K562 (cell line): Measurements from ENCODE around the gene NKX1-2. TPM values are rescaled to one million over a fixed set of nuclear protein-coding genes. Genes with fewer than 3 reads are reported as not detected.

Source experiments
- ATAC-seq: fragments of 200-7000 bp; cut with Tn5 transposase; 3 replicates; pipeline ENCODE4 v1.9.1; 2020; ENCODE audit warnings: moderate library complexity
- BruUV-seq: library from RNA; stranded (reverse); fragments of 400-500 nt; replicated peaks from 2 replicates; lab custom pipeline; 2021; lab: Mats Ljungman, UMichigan
- CTCF ChIA-PET: fragments of 300-600 bp; formaldehyde crosslinking; extraction: SDS; loops from one replicate; lab custom pipeline; 2021; ENCODE audit warnings: low intra/inter-chr PET ratio; lab: Yijun Ruan, JAX
- POLR2A ChIA-PET: fragments of 300-600, 350-650 bp; sonication (Branson Sonifier 250); formaldehyde crosslinking; extraction: SDS; loops from one replicate; lab custom pipeline; 2021; ENCODE audit warnings: antibody characterized with exemption, inconsistent platforms; lab: Yijun Ruan, JAX
- DNase-seq, 4 experiments: peaks; one replicate each; pipeline versions ENCODE4 v3.0.0 to v3.0.0-alpha.2; 2011 to 2018; ENCODE audit warnings: low spot score in 3 of 4, mixed read lengths in 3 of 4; ENCODE audit errors: extremely low read depth in 1 of 4
- FAIRE-seq: peaks from 2 replicates; lab custom pipeline; 2011; peaks lifted over from hg19 to GRCh38; lab: Jason Lieb, UNC
- H2AFZ ChIP-seq: 2 replicates; pipeline ENCODE4 v1.6.0; 2011; ENCODE audit warnings: low read depth, low read length, control low read depth, inconsistent platforms
- H3K27ac ChIP-seq: fragments of 200-600 bp; 3 replicates; pipeline ENCODE4 v1.8.0; 2011; ENCODE audit warnings: low read depth, mild to moderate bottlenecking, control low read depth, inconsistent platforms, low read length, moderate library complexity, mixed read lengths; ENCODE audit errors: extremely low read depth
- H3K27me3 ChIP-seq, 2 experiments: fragments of 300-600 bp in 1 of 2; 2 replicates in 1 of 2; 3 replicates in 1 of 2; pipeline versions ENCODE4 v1.6.0 to v1.8.0; 2011; ENCODE audit warnings: inconsistent platforms in 2 of 2, low read length in 2 of 2, mild to moderate bottlenecking in 1 of 2, mixed read lengths in 1 of 2, moderate library complexity in 1 of 2; ENCODE audit not compliant: control insufficient read depth in 2 of 2, insufficient read depth in 2 of 2
- H3K36me3 ChIP-seq: fragments of 300-600 bp; 3 replicates; pipeline ENCODE4 v1.8.0; 2011; ENCODE audit warnings: mild to moderate bottlenecking, low read length, inconsistent platforms; ENCODE audit not compliant: control insufficient read depth, insufficient read depth
- H3K4me1 ChIP-seq, 2 experiments: fragments of 200-600 bp in 1 of 2; replicated peaks in 1 of 2; 2 replicates in 1 of 2; 3 replicates in 1 of 2; pipeline versions ENCODE4 v1.5.1 to v1.8.0; 2011; ENCODE audit warnings: inconsistent platforms in 2 of 2, low read length in 2 of 2, mild to moderate bottlenecking in 1 of 2, mixed read lengths in 1 of 2, moderate library complexity in 1 of 2; ENCODE audit not compliant: control insufficient read depth in 2 of 2, insufficient read depth in 2 of 2
- H3K4me2 ChIP-seq: 2 replicates; pipeline ENCODE4 v1.6.1; 2011; ENCODE audit warnings: low read length, control low read depth, inconsistent platforms, mixed read lengths; ENCODE audit not compliant: insufficient read depth
- H3K4me3 ChIP-seq: fragments of 200-600 bp; sonication (generic), shearing (Covaris generic); 2 replicates; pipeline ENCODE4 v1.5.1; 2016; ENCODE audit warnings: control low read depth, inconsistent platforms
- H3K79me2 ChIP-seq: fragments of 200-600 bp; 3 replicates; pipeline ENCODE4 v1.8.0; 2011; ENCODE audit warnings: low read length, inconsistent platforms; ENCODE audit not compliant: control insufficient read depth, insufficient read depth
- H3K9ac ChIP-seq, 2 experiments: 2 replicates each; pipeline versions ENCODE4 v1.6.0 to v1.6.1; 2011; ENCODE audit warnings: low read depth in 2 of 2, low read length in 2 of 2, control low read depth in 1 of 2, inconsistent platforms in 1 of 2, mild to moderate bottlenecking in 1 of 2, mixed read lengths in 1 of 2; ENCODE audit not compliant: insufficient read depth in 1 of 2
- H3K9me1 ChIP-seq: one replicate; pipeline ENCODE4 v1.6.0; 2011; ENCODE audit warnings: inconsistent platforms, mild to moderate bottlenecking, low read length, moderate library complexity; ENCODE audit not compliant: control insufficient read depth, insufficient read depth
- H3K9me3 ChIP-seq: replicated peaks from 2 replicates; pipeline ENCODE4 v1.5.1; 2011; ENCODE audit warnings: low read depth, low read length, inconsistent platforms; ENCODE audit not compliant: control insufficient read depth, insufficient read depth
- H4K20me1 ChIP-seq: replicated peaks from 2 replicates; pipeline ENCODE4 v1.6.1; 2011; ENCODE audit warnings: low read length, inconsistent platforms, mixed read lengths; ENCODE audit not compliant: control insufficient read depth, insufficient read depth
- ADNP ChIP-seq: fragments of 200-800 bp; sonication (Bioruptor generic); IDR thresholded peaks from 2 replicates; pipeline ENCODE4 v1.6.1; 2016; ENCODE audit warnings: missing genetic modification characterization, missing compliant biosample characterization
- NCOA1 ChIP-seq: fragments of 450-650 bp; IDR thresholded peaks from 2 replicates; pipeline ENCODE4 v1.6.1; 2016; ENCODE audit warnings: low read depth
- NFRKB ChIP-seq: fragments of 450-650 bp; IDR thresholded peaks from 2 replicates; pipeline ENCODE4 v1.6.1; 2016; ENCODE audit warnings: low read depth
- PHF8 ChIP-seq: fragments of 200-600 bp; sonication (generic); IDR thresholded peaks from 2 replicates; pipeline ENCODE4 v1.6.1; 2012; ENCODE audit warnings: mixed run types, mild to moderate bottlenecking, inconsistent platforms, low read length, moderate library complexity, borderline replicate concordance
- TAF1 ChIP-seq: IDR thresholded peaks from 2 replicates; pipeline ENCODE4 v1.6.1; 2011; ENCODE audit warnings: mild to moderate bottlenecking, low read length, moderate library complexity; ENCODE audit not compliant: insufficient read depth, control insufficient read depth, severe bottlenecking; ENCODE audit errors: extremely low read depth
- ZNF282 ChIP-seq: sonication (generic); formaldehyde crosslinking; IDR thresholded peaks from 2 replicates; pipeline ENCODE4 v1.8.1; 2023; ENCODE audit warnings: missing genetic modification reagents
- ZNF764 ChIP-seq: fragments of 250-450 bp; sonication (Bioruptor Pico); IDR thresholded peaks from 2 replicates; pipeline ENCODE4 v1.4.0; 2020; ENCODE audit warnings: low read depth, mild to moderate bottlenecking, moderate library complexity
- WGBS: fragments of 100-300 bp; shearing (Covaris generic); methylation state at CpG from one replicate; pipeline ENCODE4 v1.1.6; 2016; ENCODE audit warnings: low coverage, mixed read lengths; ENCODE audit not compliant: insufficient coverage; ENCODE audit errors: missing lambda C conversion rate; 5-methylcytosine and 5-hydroxymethylcytosine counted together
- in situ Hi-C: fragments of 300-500 bp; cut with MboI; formaldehyde crosslinking; loops from 4 replicates; pipeline ENCODE4 v1.15.0; 2018; ENCODE audit warnings: inconsistent platforms, mixed read lengths
- intact Hi-C: fragments of 100-400 bp; cut with micrococcal nuclease; formaldehyde crosslinking; loops from 2 replicates; pipeline ENCODE4 v1.14.2; 2022
- polyA plus RNA-seq, 8 experiments: library from polyadenylated mRNA; depleted of rRNA in 4 of 8; stranded (reverse) in 5 of 8; unstranded in 3 of 8; fragments of >200 nt; fragmentation: Nextera tagmentation in 2 of 8; fragmentation: Illumina TruSeq in 1 of 8; extraction: Ambion mirVana in 2 of 8; extraction: Trizol in 1 of 8; gene quantifications; 2 replicates each; pipeline versions ENCODE4 v1.2.1 to v1.2.3, GENCODE V29; 2011 to 2014; ENCODE audit warnings: inconsistent platforms in 1 of 8, missing spikeins in 1 of 8
- total RNA-seq, 7 experiments: library from RNA; depleted of rRNA in 6 of 7; stranded (reverse); fragments of >200 nt in 6 of 7; fragmentation: Illumina TruSeq in 2 of 7; extraction: Trizol in 2 of 7; gene quantifications; 2 replicates each; pipeline versions ENCODE4 v1.2.1 to v1.2.3, GENCODE V29; 2011 to 2021; ENCODE audit warnings: low replicate concordance in 1 of 7
- TF ChIP-seq, protein P1 (sequence below): fragments of 250-450 bp; sonication (Bioruptor Pico); IDR thresholded peaks from 2 replicates; pipeline ENCODE4 v1.5.0; 2021
- TF ChIP-seq, protein P2 (sequence below): sonication (generic); formaldehyde crosslinking; IDR thresholded peaks from 2 replicates; pipeline ENCODE4 v1.8.0; 2022; ENCODE audit warnings: missing genetic modification reagents, mild to moderate bottlenecking, borderline replicate concordance
- TF ChIP-seq, protein P3 (sequence below): sonication (generic); formaldehyde crosslinking; IDR thresholded peaks from 2 replicates; pipeline ENCODE4 v1.8.0; 2023; ENCODE audit warnings: missing genetic modification reagents, mild to moderate bottlenecking, borderline replicate concordance

The NKX1-2 gene
- total and polyA plus RNA-seq, 9 of the 15 experiments (the other 6 are each of a cell fraction or from before 2014, with no cell fraction given), result not detected

GRCh38 chr10:124470544-124471434 is 21.0 kb upstream of the NKX1-2 start:
- BruUV-seq, result no TSS peak
- TF ChIP-seq, protein P1, sequence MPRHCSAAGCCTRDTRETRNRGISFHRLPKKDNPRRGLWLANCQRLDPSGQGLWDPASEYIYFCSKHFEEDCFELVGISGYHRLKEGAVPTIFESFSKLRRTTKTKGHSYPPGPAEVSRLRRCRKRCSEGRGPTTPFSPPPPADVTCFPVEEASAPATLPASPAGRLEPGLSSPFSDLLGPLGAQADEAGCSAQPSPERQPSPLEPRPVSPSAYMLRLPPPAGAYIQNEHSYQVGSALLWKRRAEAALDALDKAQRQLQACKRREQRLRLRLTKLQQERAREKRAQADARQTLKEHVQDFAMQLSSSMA (CRISPR knock-in tag), result no peak
- TF ChIP-seq, protein P2, sequence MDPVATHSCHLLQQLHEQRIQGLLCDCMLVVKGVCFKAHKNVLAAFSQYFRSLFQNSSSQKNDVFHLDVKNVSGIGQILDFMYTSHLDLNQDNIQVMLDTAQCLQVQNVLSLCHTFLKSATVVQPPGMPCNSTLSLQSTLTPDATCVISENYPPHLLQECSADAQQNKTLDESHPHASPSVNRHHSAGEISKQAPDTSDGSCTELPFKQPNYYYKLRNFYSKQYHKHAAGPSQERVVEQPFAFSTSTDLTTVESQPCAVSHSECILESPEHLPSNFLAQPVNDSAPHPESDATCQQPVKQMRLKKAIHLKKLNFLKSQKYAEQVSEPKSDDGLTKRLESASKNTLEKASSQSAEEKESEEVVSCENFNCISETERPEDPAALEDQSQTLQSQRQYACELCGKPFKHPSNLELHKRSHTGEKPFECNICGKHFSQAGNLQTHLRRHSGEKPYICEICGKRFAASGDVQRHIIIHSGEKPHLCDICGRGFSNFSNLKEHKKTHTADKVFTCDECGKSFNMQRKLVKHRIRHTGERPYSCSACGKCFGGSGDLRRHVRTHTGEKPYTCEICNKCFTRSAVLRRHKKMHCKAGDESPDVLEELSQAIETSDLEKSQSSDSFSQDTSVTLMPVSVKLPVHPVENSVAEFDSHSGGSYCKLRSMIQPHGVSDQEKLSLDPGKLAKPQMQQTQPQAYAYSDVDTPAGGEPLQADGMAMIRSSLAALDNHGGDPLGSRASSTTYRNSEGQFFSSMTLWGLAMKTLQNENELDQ, result no peak
- TF ChIP-seq ZNF764 (CRISPR knock-in tag) (no peak), NFRKB (no peak), ZNF282 (CRISPR knock-in tag) (no peak), ADNP (no peak), NCOA1 (no peak), TAF1 (no peak), PHF8 (no peak)
- TF ChIP-seq, protein P3, sequence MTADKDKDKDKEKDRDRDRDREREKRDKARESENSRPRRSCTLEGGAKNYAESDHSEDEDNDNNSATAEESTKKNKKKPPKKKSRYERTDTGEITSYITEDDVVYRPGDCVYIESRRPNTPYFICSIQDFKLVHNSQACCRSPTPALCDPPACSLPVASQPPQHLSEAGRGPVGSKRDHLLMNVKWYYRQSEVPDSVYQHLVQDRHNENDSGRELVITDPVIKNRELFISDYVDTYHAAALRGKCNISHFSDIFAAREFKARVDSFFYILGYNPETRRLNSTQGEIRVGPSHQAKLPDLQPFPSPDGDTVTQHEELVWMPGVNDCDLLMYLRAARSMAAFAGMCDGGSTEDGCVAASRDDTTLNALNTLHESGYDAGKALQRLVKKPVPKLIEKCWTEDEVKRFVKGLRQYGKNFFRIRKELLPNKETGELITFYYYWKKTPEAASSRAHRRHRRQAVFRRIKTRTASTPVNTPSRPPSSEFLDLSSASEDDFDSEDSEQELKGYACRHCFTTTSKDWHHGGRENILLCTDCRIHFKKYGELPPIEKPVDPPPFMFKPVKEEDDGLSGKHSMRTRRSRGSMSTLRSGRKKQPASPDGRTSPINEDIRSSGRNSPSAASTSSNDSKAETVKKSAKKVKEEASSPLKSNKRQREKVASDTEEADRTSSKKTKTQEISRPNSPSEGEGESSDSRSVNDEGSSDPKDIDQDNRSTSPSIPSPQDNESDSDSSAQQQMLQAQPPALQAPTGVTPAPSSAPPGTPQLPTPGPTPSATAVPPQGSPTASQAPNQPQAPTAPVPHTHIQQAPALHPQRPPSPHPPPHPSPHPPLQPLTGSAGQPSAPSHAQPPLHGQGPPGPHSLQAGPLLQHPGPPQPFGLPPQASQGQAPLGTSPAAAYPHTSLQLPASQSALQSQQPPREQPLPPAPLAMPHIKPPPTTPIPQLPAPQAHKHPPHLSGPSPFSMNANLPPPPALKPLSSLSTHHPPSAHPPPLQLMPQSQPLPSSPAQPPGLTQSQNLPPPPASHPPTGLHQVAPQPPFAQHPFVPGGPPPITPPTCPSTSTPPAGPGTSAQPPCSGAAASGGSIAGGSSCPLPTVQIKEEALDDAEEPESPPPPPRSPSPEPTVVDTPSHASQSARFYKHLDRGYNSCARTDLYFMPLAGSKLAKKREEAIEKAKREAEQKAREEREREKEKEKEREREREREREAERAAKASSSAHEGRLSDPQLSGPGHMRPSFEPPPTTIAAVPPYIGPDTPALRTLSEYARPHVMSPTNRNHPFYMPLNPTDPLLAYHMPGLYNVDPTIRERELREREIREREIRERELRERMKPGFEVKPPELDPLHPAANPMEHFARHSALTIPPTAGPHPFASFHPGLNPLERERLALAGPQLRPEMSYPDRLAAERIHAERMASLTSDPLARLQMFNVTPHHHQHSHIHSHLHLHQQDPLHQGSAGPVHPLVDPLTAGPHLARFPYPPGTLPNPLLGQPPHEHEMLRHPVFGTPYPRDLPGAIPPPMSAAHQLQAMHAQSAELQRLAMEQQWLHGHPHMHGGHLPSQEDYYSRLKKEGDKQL (CRISPR knock-in tag), result no peak

More at GRCh38 chr10:124470544-124471434, 21.0 kb upstream of the NKX1-2 start:
- Histone ChIP-seq H3K36me3 (no peaks in the 10 kb centered on the region), H3K27me3 (no peaks in the 10 kb centered on the region), H3K4me2 (no peak overlapping the region), H3K27ac (no peak overlapping the region), H3K79me2 (0 out of 3 replicates have a peak, but pooled peaks cover 6% of the 10 kb centered on the region), H3K9ac (no peak overlapping the region), H2AFZ (no peak overlapping the region), H3K4me1 (peaks cover 8 to 14% of the 10 kb centered on the region in 2 experiments; a peak in 4 of 5 replicates), H4K20me1 (no peaks in the 10 kb centered on the region), H3K9me1 (no peaks in the 10 kb centered on the region), H3K4me3 (no peak overlapping the region), H3K9me3 (no peaks in the 10 kb centered on the region)
- FAIRE-seq (no peak), DNase-seq (no peak), ATAC-seq (no peak)
- ChIA-PET POLR2A (no interaction called here), CTCF (no interaction called here)
- in situ Hi-C loops, result no loop called here
- 84% methylated on average over 12 of the region's 13 CpGs for WGBS
- intact Hi-C loops, result no loop called here
